Astrocyte (in vitro differentiated cells and primary cell): ENCODE data around the gene PLPP3. TPM values are rescaled to one million over a fixed set of nuclear protein-coding genes. Genes with fewer than 3 reads are reported as not detected.
A peak's percentile ranks its signal among the peaks of the same experiment; 100 is the strongest.

Experiments used
- DNase-seq: peaks from one replicate; pipeline ENCODE4 v3.0.0-alpha.2; 2010; ENCODE audit warnings: low read depth
- FAIRE-seq: peaks from 2 replicates; lab custom pipeline; 2011; peaks lifted over from hg19 to GRCh38; lab: Jason Lieb, UNC
- H2AFZ ChIP-seq: 2 replicates; pipeline ENCODE4 v1.6.0; 2012; ENCODE audit warnings: low read depth, low read length, inconsistent platforms
- H3K27ac ChIP-seq: 2 replicates; pipeline ENCODE4 v1.5.1; 2011; ENCODE audit warnings: low read depth, low read length, inconsistent platforms
- H3K27me3 ChIP-seq: 2 replicates; pipeline ENCODE4 v1.6.0; 2011; ENCODE audit warnings: low read length, inconsistent platforms; ENCODE audit not compliant: insufficient read depth
- H3K36me3 ChIP-seq: 2 replicates; pipeline ENCODE4 v1.5.1; 2011; ENCODE audit warnings: low read length, inconsistent platforms; ENCODE audit not compliant: insufficient read depth
- H3K4me1 ChIP-seq: 2 replicates; pipeline ENCODE4 v1.5.1; 2011; ENCODE audit warnings: low read length, inconsistent platforms; ENCODE audit not compliant: insufficient read depth
- H3K4me2 ChIP-seq: 2 replicates; pipeline ENCODE4 v1.6.0; 2012; ENCODE audit warnings: low read length, inconsistent platforms
- H3K4me3 ChIP-seq: 2 replicates; pipeline ENCODE4 v1.5.1; 2011; ENCODE audit warnings: low read depth, mild to moderate bottlenecking, low read length, inconsistent platforms; ENCODE audit not compliant: insufficient read depth
- H3K79me2 ChIP-seq: 2 replicates; pipeline ENCODE4 v1.6.0; 2012; ENCODE audit warnings: mild to moderate bottlenecking, low read length, inconsistent platforms; ENCODE audit not compliant: insufficient read depth
- H3K9ac ChIP-seq: 2 replicates; pipeline ENCODE4 v1.6.0; 2012; ENCODE audit warnings: mild to moderate bottlenecking, low read length, inconsistent platforms
- H3K9me3 ChIP-seq: 2 replicates; pipeline ENCODE4 v1.5.1; 2012; ENCODE audit warnings: low read depth, mild to moderate bottlenecking, low read length, inconsistent platforms; ENCODE audit not compliant: insufficient read depth
- H4K20me1 ChIP-seq: 2 replicates; pipeline ENCODE4 v1.6.0; 2012; ENCODE audit warnings: low read length, inconsistent platforms; ENCODE audit not compliant: insufficient read depth
- H3K27ac Mint-ChIP-seq: one replicate; pipeline ENCODE4 v1.8.0; 2021; ENCODE audit warnings: mild to moderate bottlenecking, mixed read lengths; ENCODE audit not compliant: unreplicated experiment
- H3K27me3 Mint-ChIP-seq: one replicate; pipeline ENCODE4 v1.8.0; 2021; ENCODE audit warnings: low read depth, mixed read lengths; ENCODE audit not compliant: unreplicated experiment
- H3K36me3 Mint-ChIP-seq: one replicate; pipeline ENCODE4 v1.8.0; 2021; ENCODE audit warnings: low read depth, mixed read lengths; ENCODE audit not compliant: unreplicated experiment
- H3K4me1 Mint-ChIP-seq: one replicate; pipeline ENCODE4 v1.8.0; 2021; ENCODE audit warnings: low read depth, mixed read lengths; ENCODE audit not compliant: unreplicated experiment
- H3K4me3 Mint-ChIP-seq: one replicate; pipeline ENCODE4 v1.8.0; 2021; ENCODE audit warnings: mild to moderate bottlenecking, moderate library complexity, mixed read lengths; ENCODE audit not compliant: unreplicated experiment
- H3K9me3 Mint-ChIP-seq: one replicate; pipeline ENCODE4 v1.8.0; 2021; ENCODE audit warnings: mild to moderate bottlenecking, mixed read lengths; ENCODE audit not compliant: unreplicated experiment
- EZH2 ChIP-seq: IDR thresholded peaks from 2 replicates; pipeline ENCODE4 v1.6.1; 2012; ENCODE audit warnings: mild to moderate bottlenecking, low read length, inconsistent platforms; ENCODE audit not compliant: insufficient read depth
- total RNA-seq: library from RNA; stranded (reverse); gene quantifications from 2 replicates; pipeline ENCODE4 v1.2.1, GENCODE V29; 2021
- TF ChIP-seq, protein P1 (sequence below): IDR thresholded peaks from 2 replicates; pipeline ENCODE4 v1.5.1; 2011; ENCODE audit warnings: low read depth, mild to moderate bottlenecking, inconsistent platforms, low read length, moderate library complexity; ENCODE audit not compliant: insufficient read depth

PLPP3 gene
- total RNA-seq, 1 donor from 2014 or later = 2.2 TPM

DNA sequence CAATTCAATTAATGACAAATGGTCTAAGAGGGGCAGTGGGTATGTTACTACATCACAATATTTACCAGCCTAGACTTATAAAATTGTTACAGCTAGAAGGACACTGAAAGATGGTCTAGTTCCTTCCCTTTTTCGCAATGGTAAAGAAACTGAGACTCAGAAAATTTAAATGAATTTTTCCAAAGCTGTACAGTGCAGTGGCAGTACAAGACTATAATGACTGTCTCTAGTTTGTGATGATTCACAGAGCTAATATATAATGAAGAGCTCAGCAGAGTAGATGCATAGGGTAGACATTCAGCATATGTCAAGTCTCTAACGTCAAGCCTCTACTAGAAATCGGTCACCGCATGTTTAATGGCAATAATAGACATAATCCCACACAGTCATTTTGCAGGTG, 4.6 kb downstream of the PLPP3 start:
- no peaks in the 10 kb centered on the region for H3K36me3 Mint-ChIP-seq
- TF ChIP-seq, protein P1, sequence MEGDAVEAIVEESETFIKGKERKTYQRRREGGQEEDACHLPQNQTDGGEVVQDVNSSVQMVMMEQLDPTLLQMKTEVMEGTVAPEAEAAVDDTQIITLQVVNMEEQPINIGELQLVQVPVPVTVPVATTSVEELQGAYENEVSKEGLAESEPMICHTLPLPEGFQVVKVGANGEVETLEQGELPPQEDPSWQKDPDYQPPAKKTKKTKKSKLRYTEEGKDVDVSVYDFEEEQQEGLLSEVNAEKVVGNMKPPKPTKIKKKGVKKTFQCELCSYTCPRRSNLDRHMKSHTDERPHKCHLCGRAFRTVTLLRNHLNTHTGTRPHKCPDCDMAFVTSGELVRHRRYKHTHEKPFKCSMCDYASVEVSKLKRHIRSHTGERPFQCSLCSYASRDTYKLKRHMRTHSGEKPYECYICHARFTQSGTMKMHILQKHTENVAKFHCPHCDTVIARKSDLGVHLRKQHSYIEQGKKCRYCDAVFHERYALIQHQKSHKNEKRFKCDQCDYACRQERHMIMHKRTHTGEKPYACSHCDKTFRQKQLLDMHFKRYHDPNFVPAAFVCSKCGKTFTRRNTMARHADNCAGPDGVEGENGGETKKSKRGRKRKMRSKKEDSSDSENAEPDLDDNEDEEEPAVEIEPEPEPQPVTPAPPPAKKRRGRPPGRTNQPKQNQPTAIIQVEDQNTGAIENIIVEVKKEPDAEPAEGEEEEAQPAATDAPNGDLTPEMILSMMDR = no peak
- no peak for TF ChIP-seq EZH2
- no peak overlapping the region for H3K4me3 Mint-ChIP-seq
- no peak overlapping the region for H3K9ac ChIP-seq
- H2AFZ ChIP-seq = no peak overlapping the region
- H3K9me3 Mint-ChIP-seq = no peaks in the 10 kb centered on the region
- H3K4me1 Mint-ChIP-seq = peaks cover 3% of the 10 kb centered on the region
- H3K36me3 ChIP-seq = no peaks in the 10 kb centered on the region
- H3K27ac ChIP-seq = no peak overlapping the region
- peaks cover 15% of the 10 kb centered on the region for H3K4me1 ChIP-seq
- DNase-seq (no peak), FAIRE-seq (peak; percentile 20)
- peak overlapping the region; percentile 86 for H3K4me2 ChIP-seq
- H3K27me3 ChIP-seq = no peaks in the 10 kb centered on the region
- peaks cover 78% of the 10 kb centered on the region for H3K79me2 ChIP-seq
- H3K27me3 Mint-ChIP-seq = peaks cover 5% of the 10 kb centered on the region
- peaks cover 44% of the 10 kb centered on the region for H4K20me1 ChIP-seq
- no peak overlapping the region for H3K4me3 ChIP-seq
- no peak overlapping the region for H3K27ac Mint-ChIP-seq
- H3K9me3 ChIP-seq = no peaks in the 10 kb centered on the region

DNA sequence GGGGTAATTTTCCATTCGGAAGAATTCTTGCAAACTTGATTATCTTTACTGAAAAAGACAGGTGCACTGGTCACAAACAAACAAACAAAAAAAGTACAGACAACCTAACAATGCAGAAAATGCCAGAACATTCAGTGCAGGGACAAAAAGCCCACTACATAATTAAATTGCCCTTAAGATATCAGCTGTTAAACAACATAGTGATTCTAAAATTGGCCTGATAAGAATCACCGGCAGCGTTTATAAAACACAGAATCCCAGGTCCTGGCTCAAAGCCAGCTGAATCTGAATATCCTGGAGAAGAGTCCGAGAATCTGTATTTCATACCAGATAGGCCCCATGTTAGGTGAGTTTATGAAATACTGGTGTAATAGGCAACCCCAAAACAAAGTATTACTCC, 6.1 kb downstream of the PLPP3 start:
- no peak overlapping the region for H3K9ac ChIP-seq
- H3K27ac ChIP-seq = no peak overlapping the region
- peaks cover 48% of the 10 kb centered on the region for H4K20me1 ChIP-seq
- no peak overlapping the region for H2AFZ ChIP-seq
- H3K79me2 ChIP-seq = peaks cover 79% of the 10 kb centered on the region
- peaks cover 14% of the 10 kb centered on the region for H3K4me1 ChIP-seq
- H3K9me3 Mint-ChIP-seq = no peaks in the 10 kb centered on the region
- H3K9me3 ChIP-seq = no peaks in the 10 kb centered on the region
- H3K36me3 Mint-ChIP-seq = no peaks in the 10 kb centered on the region
- TF ChIP-seq EZH2 = no peak
- TF ChIP-seq, protein P1 = no peak
- no peak for DNase-seq
- no peak overlapping the region for H3K4me3 Mint-ChIP-seq
- no peak overlapping the region for H3K27ac Mint-ChIP-seq
- no peaks in the 10 kb centered on the region for H3K27me3 ChIP-seq
- no peak overlapping the region for H3K4me3 ChIP-seq
- H3K4me2 ChIP-seq = peak overlapping the region; percentile 47
- H3K36me3 ChIP-seq = no peaks in the 10 kb centered on the region
- FAIRE-seq = no peak
- peaks cover 3% of the 10 kb centered on the region for H3K4me1 Mint-ChIP-seq
- H3K27me3 Mint-ChIP-seq = peaks cover 7% of the 10 kb centered on the region

DNA sequence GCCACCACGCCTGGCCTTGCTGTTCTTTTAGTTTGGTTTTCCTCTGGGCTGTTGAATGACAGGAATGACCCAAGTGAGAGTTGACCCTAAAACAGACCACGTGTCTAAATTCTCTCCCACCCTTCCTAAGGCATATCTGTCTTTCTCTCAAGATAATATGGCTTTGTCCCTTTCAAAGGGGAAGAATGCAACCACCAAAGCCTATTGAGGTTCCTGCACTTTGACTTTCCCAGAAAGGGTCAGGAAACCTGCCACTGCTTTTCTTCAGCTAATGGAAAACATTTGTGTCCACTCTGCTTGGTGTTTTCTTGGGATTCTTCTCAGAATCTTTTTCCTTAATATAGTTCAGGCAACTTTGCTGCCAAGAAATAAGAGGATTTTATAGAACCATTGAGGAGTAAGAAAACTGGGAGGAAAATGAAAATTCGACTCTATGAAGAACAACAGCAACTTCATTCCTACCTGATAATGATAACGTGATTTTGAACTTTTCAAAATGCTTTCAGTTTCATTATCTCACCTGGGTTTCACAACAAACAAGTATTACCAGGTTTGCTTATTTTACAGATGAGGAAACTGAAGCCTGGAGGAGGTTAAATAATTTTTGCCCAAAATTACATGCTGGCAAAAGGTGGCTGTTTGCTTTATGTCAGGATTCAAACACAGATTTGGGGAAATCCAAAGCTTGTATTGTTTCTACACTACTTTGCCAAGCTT, 6.9 kb downstream of the PLPP3 start:
- Mint-ChIP-seq H3K9me3 (no peaks in the 10 kb centered on the region), H3K27ac (no peak overlapping the region), H3K36me3 (no peaks in the 10 kb centered on the region), H3K27me3 (peaks cover 4% of the 10 kb centered on the region), H3K4me1 (no peaks in the 10 kb centered on the region), H3K4me3 (no peak overlapping the region)
- Histone ChIP-seq H3K9me3 (no peaks in the 10 kb centered on the region), H3K79me2 (peaks cover 77% of the 10 kb centered on the region), H3K9ac (no peak overlapping the region), H3K4me3 (no peak overlapping the region), H2AFZ (no peak overlapping the region), H3K27ac (no peak overlapping the region), H4K20me1 (peaks cover 41% of the 10 kb centered on the region), H3K27me3 (no peaks in the 10 kb centered on the region), H3K4me1 (peaks cover 9% of the 10 kb centered on the region), H3K4me2 (peak overlapping the region; percentile 47), H3K36me3 (no peaks in the 10 kb centered on the region)
- FAIRE-seq (no peak), DNase-seq (no peak)
- no peak for TF ChIP-seq EZH2
- TF ChIP-seq, protein P1 = no peak
